HG03432 (cell line): ENCODE results near the gene SMARCE1.

ENCODE experiments used
- ATAC-seq: cut with Tn5 transposase; IDR thresholded peaks from one replicate; pipeline ENCODE4 v1.9.1; 2021; ENCODE audit warnings: mild to moderate bottlenecking, moderate library complexity; ENCODE audit not compliant: unreplicated experiment

The SMARCE1 gene

DNA sequence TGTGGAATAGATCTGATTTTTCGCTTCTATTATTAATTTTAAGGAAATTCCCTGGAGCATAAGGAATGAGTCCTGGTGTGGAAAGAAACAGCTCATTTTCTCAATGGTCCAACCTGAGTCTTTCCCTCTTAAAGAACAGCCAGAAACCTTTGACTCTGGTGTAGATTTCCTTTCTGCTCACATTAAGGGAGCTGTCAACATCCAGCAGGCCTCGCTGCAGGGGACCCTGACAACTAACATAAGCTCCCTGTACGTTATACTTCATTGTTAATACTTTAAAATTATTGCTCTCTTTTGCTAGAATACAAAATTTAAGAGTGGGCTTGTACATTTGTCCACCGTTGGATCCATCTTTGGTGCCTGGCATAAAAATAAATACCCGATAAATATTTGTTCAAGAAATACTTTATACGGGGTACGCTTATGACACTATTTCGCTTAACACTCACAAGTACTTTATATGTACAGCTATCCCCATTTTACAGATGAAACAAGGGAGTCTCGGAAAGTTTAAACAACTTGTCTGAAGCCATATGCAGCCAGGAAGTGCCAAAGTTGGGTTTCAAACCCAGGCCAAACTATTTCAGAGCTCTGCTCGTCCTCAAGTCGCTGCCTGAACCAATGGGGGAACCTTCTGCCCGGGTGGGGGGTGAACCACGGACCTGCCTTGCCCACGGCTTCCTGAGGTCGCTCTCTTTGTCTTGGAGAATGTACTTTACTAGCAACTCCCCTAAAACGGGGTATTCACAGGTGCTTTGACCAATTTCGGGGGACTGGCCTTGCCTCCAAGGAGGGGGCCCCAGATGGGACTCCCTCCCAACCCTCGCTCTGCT is 611 bp downstream of the SMARCE1 start:
- peak; percentile 45 for ATAC-seq

DNA sequence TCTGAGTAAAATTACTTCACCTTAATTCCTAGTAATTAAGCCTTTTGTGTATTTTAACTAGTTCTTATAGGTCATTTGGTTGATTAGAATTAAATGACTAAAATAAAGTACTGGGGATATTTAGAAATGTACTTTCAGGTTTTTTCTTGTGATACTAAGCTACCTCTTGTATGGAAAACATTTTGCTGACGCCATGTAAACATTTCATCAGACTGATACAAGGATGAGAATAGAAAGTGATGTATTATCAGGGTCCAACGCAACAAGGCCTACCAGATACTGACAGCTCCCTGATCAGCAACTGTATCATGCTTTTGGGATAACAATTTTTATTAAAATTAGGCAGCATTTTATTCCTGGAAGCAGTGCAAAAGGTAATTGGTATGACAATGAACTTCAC is 1.7 kb downstream of the SMARCE1 start:
- no peak for ATAC-seq

DNA sequence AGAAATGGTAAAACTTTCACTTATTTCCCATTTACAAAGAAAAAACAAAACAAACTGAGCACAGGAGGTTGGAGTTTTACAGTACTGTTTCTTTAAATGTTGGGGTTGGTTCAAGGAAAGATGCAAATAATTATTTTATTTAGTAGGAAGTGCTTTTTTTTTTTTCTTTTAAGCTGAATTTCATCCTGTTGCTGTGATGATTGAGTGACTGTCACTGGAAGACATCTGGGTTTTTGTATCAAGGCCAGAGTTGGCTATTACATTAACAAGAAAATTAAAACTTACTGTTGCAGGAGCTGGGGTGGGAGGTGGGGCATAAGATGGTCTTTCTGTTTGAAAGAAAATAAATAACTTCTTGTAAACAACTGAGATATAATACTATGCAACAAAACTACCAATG is 2.3 kb downstream of the SMARCE1 start:
- no peak for ATAC-seq

DNA sequence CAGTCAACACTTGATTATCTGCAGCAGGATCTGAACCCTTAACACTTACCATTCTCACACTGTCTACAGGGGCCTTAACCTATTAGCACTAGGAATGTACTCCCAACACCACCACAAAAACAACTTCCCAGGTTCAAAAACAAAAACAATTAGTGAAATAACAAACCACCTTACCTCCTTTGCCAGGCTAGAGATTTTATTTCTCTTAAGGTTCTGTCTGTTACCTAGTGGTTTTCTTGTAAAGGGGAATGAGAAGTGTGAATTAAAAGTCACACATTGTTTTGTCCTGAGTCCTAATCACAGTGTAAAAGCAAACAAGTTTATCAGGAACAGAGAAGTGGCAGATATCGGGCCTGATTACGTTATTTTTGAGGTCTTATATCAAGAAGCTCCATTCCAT is 9.7 kb downstream of the SMARCE1 start:
- ATAC-seq: no peak

DNA sequence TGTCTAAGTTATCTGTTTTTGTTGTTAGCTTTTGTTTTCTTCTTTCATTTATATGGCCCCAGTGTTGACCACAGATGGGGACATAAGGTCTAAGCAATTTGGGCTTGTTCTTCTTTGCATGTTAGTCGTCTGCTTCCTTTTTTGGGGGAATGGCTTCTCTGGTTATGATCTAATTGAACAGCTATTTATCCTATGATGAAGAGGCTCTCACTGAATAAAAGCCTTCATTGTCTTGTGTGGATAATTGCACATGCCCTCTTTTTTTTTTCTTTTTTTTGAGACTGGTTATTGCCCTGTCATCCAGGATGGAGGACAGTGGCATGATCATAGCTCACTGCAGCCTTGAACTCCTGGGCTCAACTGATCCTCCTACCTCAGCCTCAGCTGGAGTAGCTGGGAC is 13.7 kb downstream of the SMARCE1 start:
- ATAC-seq: no peak

DNA sequence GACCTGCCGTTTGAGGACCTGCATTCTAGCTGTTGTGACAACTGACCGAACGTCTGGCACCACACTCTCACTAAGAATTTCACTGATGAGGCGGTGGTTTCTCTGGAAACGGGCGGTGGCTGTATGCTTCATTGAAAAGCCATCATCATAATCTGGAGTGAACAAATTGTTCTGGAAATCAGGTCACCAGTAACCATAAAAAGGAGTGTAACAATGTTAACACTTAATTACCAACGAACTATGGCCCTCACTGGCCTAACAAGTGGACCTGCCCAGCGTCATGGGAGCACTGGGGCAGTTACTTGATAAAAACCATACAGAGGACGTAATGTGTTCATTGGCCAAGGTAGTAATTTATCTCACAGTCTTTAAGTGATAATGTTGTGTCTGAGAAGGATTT is 15.4 kb downstream of the SMARCE1 start:
- no peak for ATAC-seq

DNA sequence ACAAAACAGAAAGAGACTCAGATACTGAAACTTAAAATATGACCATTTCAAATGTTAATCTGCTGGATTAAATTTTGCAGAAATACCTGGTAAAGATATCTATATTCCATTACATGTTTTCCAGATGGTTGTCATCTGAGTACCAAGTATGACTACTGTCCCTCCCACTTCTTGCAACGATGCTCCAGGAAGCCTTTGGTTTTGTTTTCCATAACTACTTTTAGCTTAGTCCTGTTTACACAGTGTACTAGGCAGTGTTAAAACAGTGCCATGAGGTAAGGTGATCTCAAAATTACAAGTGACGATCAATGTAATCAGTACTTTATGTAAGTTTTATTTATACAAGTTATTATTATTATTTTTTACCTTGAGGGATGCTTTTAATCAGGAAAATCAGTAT is 17.8 kb downstream of the SMARCE1 start:
- ATAC-seq: no peak

DNA sequence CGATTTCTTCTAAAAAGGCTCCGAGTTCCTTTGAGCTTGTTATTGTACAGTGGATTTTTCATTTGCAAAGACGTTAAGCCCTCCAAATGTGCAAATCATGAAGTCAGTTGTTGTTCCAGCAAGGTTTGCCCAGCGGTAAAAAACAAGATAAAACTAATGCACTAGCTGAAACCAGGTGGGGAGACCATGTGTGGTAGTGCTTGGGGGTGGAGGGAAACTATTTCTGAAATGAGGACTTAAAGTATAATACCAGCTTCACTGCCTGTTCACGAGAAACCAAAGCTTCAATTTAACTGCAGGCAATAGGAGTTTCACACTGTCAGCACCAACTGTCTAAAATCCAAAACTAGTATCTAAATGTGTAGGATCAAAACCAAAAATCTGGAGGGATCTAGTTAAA is 22.3 kb downstream of the SMARCE1 start:
- no peak for ATAC-seq

DNA sequence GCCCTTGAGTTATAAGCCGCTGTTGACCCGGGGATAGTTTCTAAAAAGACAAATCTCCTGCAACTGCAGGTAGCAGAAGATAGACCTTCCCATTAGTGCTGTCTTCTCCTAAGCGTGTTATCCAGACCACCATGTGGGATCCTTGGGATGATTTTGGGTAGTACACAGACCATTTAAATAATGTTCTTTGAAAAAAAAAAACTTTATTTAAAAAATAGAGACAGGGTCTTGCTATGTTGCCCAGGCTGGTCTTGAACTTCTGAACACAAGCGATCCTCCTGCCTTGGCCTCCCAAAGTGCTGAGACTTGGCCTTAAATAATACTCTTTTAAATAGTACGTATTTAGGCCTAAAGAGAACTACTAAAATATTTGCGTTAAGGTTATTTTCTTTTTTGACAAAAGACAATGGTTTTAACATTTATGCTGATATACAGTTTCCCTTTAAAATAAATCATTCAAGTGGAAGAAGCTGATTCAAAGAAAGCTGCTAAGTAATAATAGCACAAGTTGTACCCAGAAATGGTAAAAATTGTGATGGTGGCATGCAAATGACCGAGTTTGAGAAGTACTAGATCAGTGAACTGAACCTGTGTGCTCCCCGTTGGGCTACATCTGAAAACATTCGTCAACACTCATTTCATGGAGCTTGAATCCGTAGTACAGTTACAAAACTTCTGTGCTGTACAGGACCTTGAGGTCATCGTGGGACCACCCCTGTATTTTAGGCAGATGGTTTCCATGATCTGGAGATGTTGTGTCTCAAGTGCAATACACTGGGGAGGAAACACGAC is 24.0 kb downstream of the SMARCE1 start:
- ATAC-seq: no peak

DNA sequence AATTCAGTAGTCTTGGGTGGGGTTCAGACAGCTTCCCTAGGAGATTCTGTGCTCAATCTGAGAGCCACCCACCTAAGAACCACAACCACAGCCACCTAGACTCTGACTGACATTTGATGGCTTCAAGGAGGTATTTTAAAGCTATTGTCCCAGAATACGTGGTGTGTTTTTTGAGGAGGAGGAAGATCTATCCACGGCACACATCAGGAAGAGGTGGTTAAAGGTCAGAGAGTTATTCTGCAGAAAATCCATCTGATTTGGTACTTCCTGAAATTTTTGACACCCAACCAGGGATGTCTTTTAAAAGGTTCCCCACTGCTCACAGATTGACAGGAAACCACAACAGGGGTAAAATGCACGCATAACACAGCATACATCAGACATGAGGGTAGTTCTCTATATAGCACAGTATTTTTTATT is 25.1 kb downstream of the SMARCE1 start:
- no peak for ATAC-seq

DNA sequence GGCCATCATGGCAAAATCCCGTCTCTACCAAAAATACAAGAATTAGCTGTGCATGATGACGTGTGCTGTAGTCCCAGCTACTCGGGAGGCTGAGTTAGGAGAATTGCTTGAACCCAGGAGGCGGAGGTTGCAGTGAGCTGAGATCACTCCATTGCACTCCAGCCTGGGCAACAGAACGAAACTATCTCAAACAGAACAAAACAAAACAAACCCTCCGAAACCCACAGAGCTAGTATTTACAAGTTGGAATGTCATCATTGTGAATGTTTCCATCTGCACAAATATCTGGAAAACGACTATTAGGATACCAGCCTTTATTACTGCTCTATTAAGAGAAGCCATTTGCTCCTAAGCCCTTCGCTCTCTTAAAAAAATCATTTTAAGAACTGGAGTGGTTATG is 26.0 kb downstream of the SMARCE1 start:
- no peak for ATAC-seq

DNA sequence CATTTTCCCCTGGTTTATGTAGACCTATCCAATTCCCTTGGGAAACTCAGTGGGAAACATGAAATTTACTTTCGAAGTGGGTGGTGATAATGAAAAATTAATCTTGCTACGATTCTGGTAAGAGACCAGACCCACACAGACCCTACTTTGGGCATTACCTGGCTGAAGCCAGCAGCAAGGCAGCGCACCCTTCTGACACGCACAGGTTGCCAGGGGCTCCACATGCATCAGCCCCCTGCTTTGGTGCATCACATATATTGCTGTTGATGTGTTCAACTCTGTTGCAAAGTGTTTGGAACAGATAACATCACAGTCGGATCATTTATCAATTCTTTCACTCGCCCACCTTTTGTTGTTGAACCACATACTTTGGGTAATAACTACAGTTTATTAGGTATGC is 26.6 kb downstream of the SMARCE1 start:
- ATAC-seq: no peak

DNA sequence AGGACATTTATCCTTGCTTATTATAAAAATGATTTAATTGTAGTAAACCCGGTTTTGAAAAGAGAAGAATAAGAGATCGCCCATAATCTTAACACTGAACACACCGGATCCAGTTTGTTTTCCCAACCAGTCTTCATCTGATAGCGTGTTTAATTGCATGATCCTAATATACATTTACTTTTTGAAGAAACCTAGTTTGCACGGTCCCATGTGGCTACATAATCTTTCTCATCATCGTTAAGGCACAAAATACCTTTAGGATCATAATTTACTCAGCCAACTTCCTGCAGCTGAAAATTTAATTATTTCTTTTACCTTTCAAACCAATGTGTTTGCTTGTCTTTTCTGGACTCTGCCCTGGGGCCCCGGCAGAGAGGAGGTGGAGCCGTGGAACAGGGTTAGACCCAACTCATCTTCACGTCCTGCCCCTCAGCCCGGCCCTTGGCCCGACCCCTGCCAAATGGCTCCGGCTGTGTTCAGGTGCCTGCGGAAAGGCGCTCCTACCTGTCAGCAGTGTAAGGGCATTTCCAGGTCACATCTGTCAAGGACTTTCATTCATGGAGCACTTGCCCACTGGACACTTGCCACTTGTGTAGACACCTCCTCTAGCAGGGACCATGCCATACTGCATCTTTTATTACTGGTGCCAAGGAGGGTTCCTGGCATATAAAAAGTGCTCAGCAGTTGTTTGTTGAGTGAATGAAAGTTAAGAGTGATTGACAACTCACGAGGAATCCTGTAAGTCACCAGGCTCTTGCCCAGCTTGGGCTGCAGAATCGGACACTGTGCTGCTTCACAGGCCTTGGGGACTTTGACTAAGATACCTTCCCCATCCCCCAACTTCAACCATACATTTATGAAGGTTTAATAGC is 28.6 kb downstream of the SMARCE1 start:
- ATAC-seq: no peak

DNA sequence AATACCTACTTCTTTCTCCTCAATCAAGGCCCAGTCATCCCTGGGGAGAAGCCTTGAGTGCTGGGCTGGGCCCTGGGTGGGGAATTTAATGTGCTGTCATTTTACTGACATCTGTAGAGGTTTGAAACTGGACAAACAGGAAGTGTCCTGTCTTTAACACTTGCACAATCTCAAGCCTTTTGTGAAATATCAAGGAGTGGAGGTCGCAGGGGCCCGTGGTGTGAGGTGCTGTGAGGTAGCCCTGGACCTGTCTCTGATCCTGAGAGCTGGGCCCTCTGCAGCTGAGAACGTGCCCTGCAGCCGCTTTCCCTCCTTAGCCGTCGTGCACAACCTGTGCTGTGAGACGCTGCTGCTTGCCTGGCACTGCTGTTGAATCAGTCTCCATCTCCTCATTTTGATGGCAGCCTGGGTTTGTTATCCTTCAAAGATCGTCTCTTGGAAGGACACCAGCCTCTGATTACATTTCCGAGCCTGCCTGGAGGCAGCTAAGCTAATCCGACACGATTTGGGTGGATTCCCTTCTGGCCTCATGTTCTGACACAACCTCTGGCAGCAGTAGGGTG is 29.9 kb downstream of the SMARCE1 start:
- no peak for ATAC-seq

DNA sequence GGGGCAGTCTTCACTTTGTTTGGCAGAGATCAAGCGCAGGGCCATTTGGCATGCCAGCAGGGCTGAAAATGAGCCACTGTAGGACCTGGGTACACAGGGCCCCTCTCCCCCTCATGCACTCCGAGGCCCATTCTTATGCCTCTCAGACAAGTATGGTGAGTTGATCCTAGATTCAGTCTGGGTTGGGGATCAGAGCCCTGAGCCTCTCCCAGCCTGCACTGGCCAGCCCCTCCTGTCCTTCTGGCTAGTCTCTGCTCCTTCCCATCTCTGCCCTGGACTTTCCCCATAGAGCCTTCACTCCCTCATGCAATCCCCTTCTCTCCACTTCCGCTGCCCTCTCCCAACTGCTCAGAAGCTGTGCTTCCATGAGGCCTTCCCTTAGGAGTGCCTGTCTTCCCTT is 31.0 kb downstream of the SMARCE1 start:
- ATAC-seq: no peak

DNA sequence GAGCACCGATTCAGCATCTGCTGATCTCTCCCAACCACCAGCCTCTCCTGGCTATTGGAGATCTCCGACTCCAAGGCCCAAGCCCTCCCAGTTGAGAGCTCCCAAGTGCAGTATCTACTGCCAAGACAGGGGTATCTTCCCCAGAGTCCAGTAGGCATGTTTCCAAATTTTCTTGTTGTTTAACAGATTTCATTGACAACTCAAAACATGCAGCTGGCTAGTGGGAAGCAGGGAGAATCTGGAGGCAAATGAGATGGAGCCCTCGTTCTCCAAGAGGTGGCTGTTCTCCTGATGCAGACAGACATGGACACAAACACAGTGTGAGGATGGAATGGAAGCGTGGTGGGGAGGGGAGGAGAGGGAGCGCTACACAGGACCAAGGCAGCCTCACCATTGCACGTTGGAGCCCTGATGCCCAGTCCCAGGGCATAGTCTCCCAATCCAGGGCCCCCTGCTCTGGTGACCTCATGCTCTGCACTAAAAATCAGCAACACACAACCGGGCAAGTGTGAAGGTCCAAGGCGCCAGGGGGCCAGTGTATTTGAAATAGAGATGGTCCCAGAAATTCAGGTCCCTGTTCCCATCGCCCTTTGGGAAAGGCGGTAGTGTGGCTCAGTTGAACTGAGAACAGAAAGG is 31.7 kb downstream of the SMARCE1 start:
- ATAC-seq: no peak

DNA sequence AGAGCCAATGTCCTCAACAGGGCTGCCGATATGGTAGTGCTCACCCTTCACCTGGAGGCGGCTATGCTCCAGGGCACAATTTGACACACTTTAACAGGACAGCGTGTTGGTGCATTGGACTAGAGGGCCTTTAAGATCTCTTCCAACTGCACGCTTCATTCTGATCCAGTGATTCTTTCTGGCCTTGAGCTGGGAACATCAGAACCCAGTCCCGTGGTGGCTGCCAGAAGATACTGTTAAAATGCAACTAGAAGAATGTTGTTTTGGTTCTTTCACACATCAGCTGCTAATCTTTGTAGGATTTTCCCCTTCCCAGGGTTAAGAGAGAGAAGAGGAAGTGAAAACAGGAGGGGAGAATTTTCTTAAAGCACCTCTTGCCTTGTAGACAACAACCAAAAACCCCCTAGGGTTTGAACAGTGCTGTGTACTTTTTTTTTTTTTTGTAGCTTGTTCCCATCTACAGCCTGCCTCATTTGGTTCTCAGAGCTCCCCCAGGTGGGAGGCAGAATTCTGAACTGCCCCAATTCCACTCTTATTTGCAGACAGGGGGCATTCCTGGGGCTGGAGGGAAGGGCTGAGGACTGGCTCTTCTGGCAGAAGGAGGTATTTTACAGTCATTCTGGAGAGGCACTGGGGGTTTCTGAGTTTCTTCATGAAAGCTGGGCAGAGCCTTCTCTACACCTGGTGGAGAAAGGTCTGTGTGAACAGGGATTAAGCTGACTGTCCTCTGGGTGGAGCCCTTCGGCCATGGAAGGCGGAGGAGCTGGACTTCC is 32.4 kb downstream of the SMARCE1 start:
- ATAC-seq: peak; percentile 67

DNA sequence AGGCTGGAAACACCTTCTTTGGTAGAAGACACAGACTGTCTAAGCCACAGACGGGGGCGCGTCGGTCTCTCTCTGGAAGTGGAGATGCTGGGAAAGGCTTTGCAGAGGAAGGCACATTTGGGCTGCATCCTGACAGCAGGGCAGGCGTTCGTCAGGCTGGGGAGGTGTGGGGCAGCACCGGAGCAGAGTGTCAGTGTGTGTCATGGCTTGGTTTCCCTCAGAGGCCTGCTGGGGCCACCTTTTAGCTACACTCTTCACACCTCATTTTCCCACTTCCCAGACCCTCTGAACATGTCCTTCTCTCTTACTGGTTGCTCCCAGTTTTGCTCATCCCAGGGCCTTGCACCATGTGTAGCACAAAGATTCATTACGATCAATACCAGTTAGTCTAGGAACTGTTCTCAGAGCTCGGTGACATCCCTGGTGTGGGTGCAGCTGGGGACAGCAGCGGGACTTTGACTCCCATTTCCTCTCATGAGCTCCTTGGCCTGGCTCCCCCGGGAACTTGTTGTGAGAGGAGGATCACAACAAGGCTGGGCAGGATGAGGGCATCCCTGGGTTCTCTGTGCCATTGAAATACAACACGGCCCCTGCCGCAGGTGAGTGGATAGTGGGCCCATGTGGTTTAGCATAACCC is 33.1 kb downstream of the SMARCE1 start:
- peak; percentile 11 for ATAC-seq

DNA sequence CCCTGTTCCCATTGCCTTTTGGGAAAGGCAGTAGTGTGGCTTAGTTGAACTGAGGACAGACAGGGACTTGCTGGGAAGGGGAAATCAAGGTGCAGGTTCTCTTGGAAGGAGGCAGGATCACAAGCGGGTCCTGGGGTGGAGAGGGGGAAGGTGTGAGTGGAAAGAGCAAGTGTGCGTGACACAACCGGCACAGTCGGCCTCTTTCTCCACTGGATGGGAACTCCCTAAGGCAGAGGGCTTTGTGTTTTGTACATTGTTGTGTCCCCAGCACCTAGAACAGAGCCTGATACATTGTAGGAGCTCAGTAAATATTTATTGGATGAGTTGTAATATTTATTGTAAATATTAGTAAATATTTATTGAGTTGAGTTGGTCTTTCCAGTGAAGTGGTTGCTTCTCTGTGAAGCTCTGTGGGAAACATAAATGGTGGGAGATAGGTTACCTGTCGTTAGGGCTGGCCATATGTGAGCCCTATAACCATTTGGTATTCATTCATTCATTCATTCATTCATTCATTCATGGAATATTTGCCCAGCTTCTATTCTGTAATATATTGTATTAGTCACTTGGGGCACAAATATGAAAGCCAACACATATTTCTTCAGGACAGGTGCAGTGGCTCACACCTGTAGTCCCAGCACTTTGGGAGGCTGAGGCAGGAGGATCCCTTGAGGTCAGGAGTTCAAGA is 34.0 kb downstream of the SMARCE1 start:
- no peak for ATAC-seq
